H1 (cell line): ENCODE data around the gene TFB2M. TPM values are rescaled to one million over a fixed set of nuclear protein-coding genes. Genes with fewer than 3 reads are reported as not detected.

Experiments
- CTCF ChIA-PET: fragments of 300-600 bp; sonication (Branson Sonifier 250); formaldehyde crosslinking; loops from one replicate; lab custom pipeline; 2021; ENCODE audit not compliant: partially characterized antibody; lab: Charles Lee
- POLR2A ChIA-PET: fragments of 300-600 bp; sonication (Branson Sonifier 250); formaldehyde crosslinking; loops from one replicate; lab custom pipeline; 2021; ENCODE audit warnings: inconsistent platforms; ENCODE audit not compliant: partially characterized antibody; lab: Charles Lee
- DNase-seq, 2 experiments: peaks; one replicate each; pipeline versions ENCODE4 v3.0.0 to v3.0.0-alpha.2; 2010 to 2022; ENCODE audit warnings: low spot score in 2 of 2, low read depth in 1 of 2, mixed read lengths in 1 of 2
- FAIRE-seq: peaks from 2 replicates; lab custom pipeline; 2011; peaks lifted over from hg19 to GRCh38; lab: Jason Lieb, UNC
- H2AFZ ChIP-seq: 2 replicates; pipeline ENCODE4 v1.8.1; 2012; ENCODE audit warnings: low read length, inconsistent platforms
- H2AK5ac ChIP-seq: 2 replicates; pipeline ENCODE4 v1.6.1; 2013; ENCODE audit warnings: low read depth, low read length
- H2BK120ac ChIP-seq: replicated peaks from 2 replicates; pipeline ENCODE3; 2013; ENCODE audit warnings: low read depth, low read length, inconsistent platforms
- H2BK12ac ChIP-seq: 2 replicates; pipeline ENCODE4 v1.6.1; 2013; ENCODE audit warnings: low read depth, low read length
- H2BK15ac ChIP-seq: 2 replicates; pipeline ENCODE4 v1.6.1; 2013; ENCODE audit warnings: low read length
- H2BK20ac ChIP-seq: 2 replicates; pipeline ENCODE4 v1.6.1; 2013; ENCODE audit warnings: low read length
- H2BK5ac ChIP-seq: 2 replicates; pipeline ENCODE4 v1.6.1; 2013; ENCODE audit warnings: low read depth, low read length
- H3K14ac ChIP-seq: 2 replicates; pipeline ENCODE4 v1.6.1; 2013; ENCODE audit warnings: inconsistent platforms; ENCODE audit not compliant: insufficient read length
- H3K18ac ChIP-seq: 2 replicates; pipeline ENCODE4 v1.6.1; 2013; ENCODE audit warnings: low read length; ENCODE audit errors: extremely low read depth
- H3K23ac ChIP-seq: 2 replicates; pipeline ENCODE4 v1.6.1; 2013; ENCODE audit warnings: inconsistent platforms; ENCODE audit not compliant: insufficient read length
- H3K23me2 ChIP-seq: 2 replicates; pipeline ENCODE4 v1.6.1; 2013; ENCODE audit warnings: low read depth, low read length
- H3K27ac ChIP-seq: 2 replicates; pipeline ENCODE4 v1.6.1; 2011; ENCODE audit warnings: low read depth, low read length, inconsistent platforms
- H3K27me3 ChIP-seq, 4 experiments: replicated peaks in 1 of 4; 1 replicate in 1 of 4; 2 replicates in 3 of 4; pipeline versions ENCODE4 v1.6.1 to v1.8.1; 2011 to 2013; ENCODE audit warnings: low read length in 3 of 4, mild to moderate bottlenecking in 3 of 4, inconsistent platforms in 2 of 4, mixed read lengths in 2 of 4, moderate library complexity in 1 of 4; ENCODE audit not compliant: control insufficient read depth in 3 of 4, insufficient read depth in 3 of 4; ENCODE audit errors: extremely low read depth in 1 of 4
- H3K36me3 ChIP-seq, 4 experiments: 2 replicates each; pipeline versions ENCODE4 v1.6.1 to v1.8.1; 2011 to 2013; ENCODE audit warnings: mild to moderate bottlenecking in 4 of 4, low read length in 3 of 4, moderate library complexity in 2 of 4, control low read depth in 1 of 4, inconsistent platforms in 1 of 4; ENCODE audit not compliant: insufficient read depth in 4 of 4, control insufficient read depth in 2 of 4
- H3K4ac ChIP-seq: replicated peaks from 2 replicates; pipeline ENCODE3; 2013; ENCODE audit warnings: low read length, low read depth, mixed read lengths, inconsistent platforms; ENCODE audit not compliant: insufficient read length
- H3K4me1 ChIP-seq, 4 experiments: replicated peaks in 1 of 4; 1 replicate in 1 of 4; 2 replicates in 3 of 4; pipeline versions ENCODE4 v1.6.1 to v1.8.1; 2011 to 2013; ENCODE audit warnings: low read length in 3 of 4, inconsistent platforms in 2 of 4, mixed read lengths in 1 of 4; ENCODE audit not compliant: insufficient read depth in 4 of 4, control insufficient read depth in 3 of 4
- H3K4me2 ChIP-seq, 2 experiments: 2 replicates each; pipeline versions ENCODE4 v1.6.1 to v1.8.1; 2011 to 2013; ENCODE audit warnings: low read depth in 2 of 2, low read length in 2 of 2, control low read depth in 1 of 2, inconsistent platforms in 1 of 2, mild to moderate bottlenecking in 1 of 2; ENCODE audit not compliant: insufficient read depth in 1 of 2
- H3K4me3 ChIP-seq, 4 experiments: fragments of 200-600, 300-600 bp in 1 of 4; sonication (generic), shearing (Covaris generic), sonication (Bioruptor Twin) in 1 of 4; 2 replicates each; pipeline versions ENCODE4 v1.5.1 to v1.8.1; 2011 to 2016; ENCODE audit warnings: low read length in 4 of 4, low read depth in 3 of 4, control low read depth in 2 of 4, inconsistent platforms in 2 of 4, mild to moderate bottlenecking in 2 of 4, mixed read lengths in 1 of 4, moderate library complexity in 1 of 4; ENCODE audit not compliant: insufficient read depth in 2 of 4; ENCODE audit errors: extremely low read depth in 1 of 4
- H3K56ac ChIP-seq: replicated peaks from 2 replicates; pipeline ENCODE3; 2013; ENCODE audit warnings: low read depth, mild to moderate bottlenecking, mixed read lengths, low read length, inconsistent platforms; ENCODE audit not compliant: insufficient read length
- H3K79me1 ChIP-seq: 2 replicates; pipeline ENCODE4 v1.6.1; 2013; ENCODE audit warnings: low read depth, low read length, control low read depth
- H3K79me2 ChIP-seq, 2 experiments: 2 replicates each; pipeline versions ENCODE4 v1.6.1 to v1.8.1; 2012 to 2013; ENCODE audit warnings: low read length in 2 of 2, mild to moderate bottlenecking in 2 of 2, inconsistent platforms in 1 of 2; ENCODE audit not compliant: insufficient read depth in 2 of 2, control insufficient read depth in 1 of 2
- H3K9ac ChIP-seq, 4 experiments: replicated peaks in 1 of 4; 1 replicate in 1 of 4; 2 replicates in 3 of 4; pipeline versions ENCODE4 v1.6.1 to v1.8.1; 2011 to 2013; ENCODE audit warnings: low read depth in 3 of 4, low read length in 3 of 4, control low read depth in 2 of 4, mild to moderate bottlenecking in 2 of 4, moderate library complexity in 2 of 4, inconsistent platforms in 1 of 4; ENCODE audit errors: extremely low read depth in 1 of 4
- H3K9me3 ChIP-seq, 2 experiments: 2 replicates each; pipeline versions ENCODE4 v1.6.1 to v1.8.1; 2012 to 2013; ENCODE audit warnings: mild to moderate bottlenecking in 2 of 2, moderate library complexity in 2 of 2, control low read depth in 1 of 2, inconsistent platforms in 1 of 2, low read depth in 1 of 2, low read length in 1 of 2, mixed read lengths in 1 of 2; ENCODE audit not compliant: insufficient read depth in 2 of 2
- H4K20me1 ChIP-seq, 2 experiments: replicated peaks in 1 of 2; 2 replicates each; pipeline versions ENCODE3 to v1.8.1; 2011 to 2013; ENCODE audit warnings: inconsistent platforms in 2 of 2, low read length in 2 of 2, mild to moderate bottlenecking in 1 of 2; ENCODE audit not compliant: insufficient read depth in 2 of 2, control insufficient read depth in 1 of 2
- H4K5ac ChIP-seq: 2 replicates; pipeline ENCODE4 v1.6.1; 2013; ENCODE audit warnings: low read length, low read depth, mixed read lengths, inconsistent platforms; ENCODE audit not compliant: insufficient read length
- H4K8ac ChIP-seq: 2 replicates; pipeline ENCODE4 v1.8.0; 2013; ENCODE audit warnings: mild to moderate bottlenecking, moderate library complexity, low read length, inconsistent platforms; ENCODE audit not compliant: insufficient read depth; ENCODE audit errors: extremely low read depth
- H4K91ac ChIP-seq: replicated peaks from 2 replicates; pipeline ENCODE3; 2013; ENCODE audit warnings: low read length, mixed read lengths, inconsistent platforms; ENCODE audit not compliant: insufficient read length
- ATF2 ChIP-seq: IDR thresholded peaks from 2 replicates; pipeline ENCODE4 v1.6.1; 2012; ENCODE audit warnings: low read length, inconsistent platforms
- KDM4A ChIP-seq: IDR thresholded peaks from one replicate; pipeline ENCODE4 v1.7.1; 2012; ENCODE audit warnings: low read depth, mild to moderate bottlenecking, moderate library complexity, low read length, inconsistent platforms; ENCODE audit not compliant: severe bottlenecking
- KDM5A ChIP-seq: fragments of 200-600 bp; IDR thresholded peaks from 2 replicates; pipeline ENCODE4 v1.7.1; 2012; ENCODE audit warnings: mild to moderate bottlenecking, low read length, inconsistent platforms, mixed read lengths
- PHF8 ChIP-seq: fragments of 200-600 bp; sonication (generic); conservative IDR thresholded peaks from 2 replicates; pipeline ENCODE4 v1.7.1; 2012; ENCODE audit warnings: low read depth, mild to moderate bottlenecking, inconsistent platforms, low read length, moderate library complexity
- RNF2 ChIP-seq: fragments of 200-900, 300-1000 bp; sonication (generic); IDR thresholded peaks from 2 replicates; pipeline ENCODE4 v1.7.1; 2016; ENCODE audit warnings: borderline replicate concordance, low read depth, mild to moderate bottlenecking, antibody characterized with exemption, low read length; ENCODE audit not compliant: poor library complexity, severe bottlenecking; ENCODE audit errors: missing control alignments
- TBP ChIP-seq: IDR thresholded peaks from 2 replicates; pipeline ENCODE4 v1.6.1; 2011; ENCODE audit warnings: low read depth, low read length, improper control_type of control experiment
- WGBS, 2 experiments: shearing (Covaris generic) in 1 of 2; methylation state at CpG; one replicate each; pipeline versions ENCODE4 v1.1.6 to v1.1.7; 2013 to 2015; ENCODE audit warnings: low lambda C conversion rate in 2 of 2, mixed read lengths in 2 of 2, inconsistent platforms in 1 of 2, low coverage in 1 of 2, missing lambda C conversion rate in 1 of 2; ENCODE audit not compliant: insufficient replicate concordance in 2 of 2, insufficient coverage in 1 of 2, insufficient read length in 1 of 2; ENCODE audit errors: extremely low coverage in 1 of 2, missing lambda C conversion rate in 1 of 2; 5-methylcytosine and 5-hydroxymethylcytosine counted together
- polyA plus RNA-seq, 7 experiments: library from polyadenylated mRNA; depleted of rRNA in 3 of 7; stranded (reverse) in 5 of 7; unstranded in 2 of 7; fragments of >200 nt in 5 of 7; fragments of 200-250 nt in 2 of 7; gene quantifications; 1 replicate in 5 of 7; 2 replicates in 1 of 7; 4 replicates in 1 of 7; pipeline versions ENCODE4 v1.2.1 to v1.2.3, GENCODE V29; 2011 to 2013; ENCODE audit warnings: missing spikeins in 2 of 7, mixed read lengths in 2 of 7
- total RNA-seq: library from RNA; stranded (reverse); fragmentation: NEBNext Ultra II Directional; extraction: Animal tissue kit (Norgen Biotek cat#: 25700); gene quantifications from 2 replicates; pipeline ENCODE4 v1.2.1, GENCODE V29; 2021

TFB2M gene
- total and polyA plus RNA-seq, 2 of the 8 experiments (the other 6 are each of a cell fraction or from before 2014, with no cell fraction given) = 10.4 to 22.0 TPM

DNA sequence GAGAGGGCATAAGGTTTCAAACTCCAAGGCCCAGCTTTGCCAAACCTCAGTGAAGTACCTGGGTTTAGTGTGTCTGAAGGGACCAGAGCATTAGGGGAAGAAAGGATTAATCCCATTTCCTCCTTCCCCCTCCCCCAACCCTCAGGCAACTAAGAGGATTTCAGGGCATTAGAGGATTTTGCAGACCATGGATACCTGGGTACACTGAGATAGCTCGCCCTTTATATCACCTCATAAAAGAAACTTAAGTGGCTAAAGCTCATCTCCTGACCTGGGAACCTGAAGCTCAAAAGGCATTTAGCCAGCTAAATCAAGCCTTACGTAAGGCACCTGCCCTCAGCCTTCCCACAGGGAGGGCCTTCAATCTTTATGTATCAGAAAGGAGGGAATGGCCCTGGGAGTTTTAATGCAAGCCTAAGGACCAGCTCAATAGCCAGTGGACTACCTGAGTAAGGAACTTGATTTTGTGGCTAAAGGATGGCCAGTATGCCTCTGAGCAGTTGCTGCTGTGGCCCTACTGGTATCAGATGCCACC, 32.6 kb downstream of the TFB2M start:
- no peaks in the 10 kb centered on the region for H3K23me2 ChIP-seq
- CTCF ChIA-PET = interaction anchor here (0.9 to 1.4 kb wide), 3 partner anchors 11 to 28 kb away, joined by 3 read pairs; no protein-coding TSS in a partner anchor

More for the DNA sequence above, 32.6 kb downstream of the TFB2M start:
- H2AK5ac ChIP-seq = no peak overlapping the region
- H3K14ac ChIP-seq = no peak overlapping the region
- H3K18ac ChIP-seq = no peak overlapping the region
- H2BK120ac ChIP-seq = no peak overlapping the region
- no peak overlapping the region for H3K4ac ChIP-seq
- no peak overlapping the region for H4K91ac ChIP-seq
- TF ChIP-seq PHF8 (no peak), KDM4A (no peak), TBP (no peak), RNF2 (no peak), KDM5A (no peak), ATF2 (no peak)
- no peak overlapping the region for H2BK15ac ChIP-seq
- peaks cover 9 to 10% of the 10 kb centered on the region in 2 experiments for H3K9me3 ChIP-seq
- WGBS, 2 experiments = 70% methylated on average over 2 of the region's 2 CpGs; no CpG with 5 or more reads in 1 of the 2 experiments
- no peak overlapping the region for H3K56ac ChIP-seq
- no peak overlapping the region for H4K8ac ChIP-seq
- no peak overlapping the region for H4K5ac ChIP-seq
- H3K9ac ChIP-seq = no peak overlapping the region
- no peak overlapping the region for H3K4me3 ChIP-seq
- H3K4me2 ChIP-seq = no peak overlapping the region
- no peaks in the 10 kb centered on the region for H3K36me3 ChIP-seq
- no peak overlapping the region for H3K23ac ChIP-seq
- H3K79me1 ChIP-seq = no peaks in the 10 kb centered on the region
- no peak overlapping the region for H3K27ac ChIP-seq
- no peaks in the 10 kb centered on the region for H3K27me3 ChIP-seq
- no peak for DNase-seq
- no peak overlapping the region for H2AFZ ChIP-seq
- no peak overlapping the region for H2BK12ac ChIP-seq
- POLR2A ChIA-PET = interaction anchor here (0.8 kb wide), 1 partner anchor 11 kb away, joined by 3 read pairs; no protein-coding TSS in a partner anchor
- no peak overlapping the region for H2BK20ac ChIP-seq
- no peaks in the 10 kb centered on the region for H3K4me1 ChIP-seq
- no peak overlapping the region for H2BK5ac ChIP-seq
- FAIRE-seq = no peak
- no peaks in the 10 kb centered on the region for H3K79me2 ChIP-seq
- H4K20me1 ChIP-seq = no peaks in the 10 kb centered on the region
